Cardiac muscle cell (in vitro differentiated cells and primary cell): ENCODE measurements around the gene SOBP. TPM values are rescaled to one million over a fixed set of nuclear protein-coding genes. Genes with fewer than 3 reads are reported as not detected.

Experiments
- DNase-seq, 2 donors: peaks; one replicate each; pipeline versions ENCODE4 v3.0.0 to v3.0.0-alpha.2; 2010 to 2017; ENCODE audit warnings: low read depth in 1 of 2, low spot score in 1 of 2
- H3K27ac ChIP-seq: fragments of 200-600 bp; sonication (generic); 2 replicates; pipeline ENCODE4 v1.5.1; 2016
- H3K27me3 ChIP-seq: fragments of 200-600 bp; sonication (generic); 2 replicates; pipeline ENCODE4 v1.6.0; 2016; ENCODE audit warnings: control low read depth
- H3K36me3 ChIP-seq: fragments of 200-600 bp; sonication (generic); 2 replicates; pipeline ENCODE4 v1.5.1; 2016; ENCODE audit warnings: control low read depth
- H3K4me1 ChIP-seq: fragments of 200-600 bp; sonication (generic); 2 replicates; pipeline ENCODE4 v1.8.1; 2017; ENCODE audit warnings: low read depth, mild to moderate bottlenecking, mixed run types
- H3K4me3 ChIP-seq: fragments of 200-600 bp; sonication (generic); 2 replicates; pipeline ENCODE4 v1.5.1; 2016; ENCODE audit warnings: mild to moderate bottlenecking
- H3K9me3 ChIP-seq: fragments of 200-600 bp; sonication (generic); 2 replicates; pipeline ENCODE4 v1.5.1; 2017; ENCODE audit warnings: low read depth, mild to moderate bottlenecking, control low read depth
- polyA plus RNA-seq: library from polyadenylated mRNA; unstranded; fragments of >200 nt; fragmentation: Nextera tagmentation; extraction: Ambion mirVana; gene quantifications from 2 replicates; pipeline ENCODE4 v1.2.1, GENCODE V29; 2016
- total RNA-seq: library from RNA; depleted of rRNA; stranded (reverse); fragments of >200 nt; gene quantifications from 2 replicates; pipeline ENCODE4 v1.2.3, GENCODE V29; 2016
- TF ChIP-seq, protein P1 (sequence below): IDR thresholded peaks from 2 replicates; pipeline ENCODE4 v1.5.1; 2012; ENCODE audit warnings: low read depth, mild to moderate bottlenecking, low read length

SOBP gene
- total and polyA plus RNA-seq, 2 experiments from 2014 or later, result 27.5 to 30.8 TPM

DNA sequence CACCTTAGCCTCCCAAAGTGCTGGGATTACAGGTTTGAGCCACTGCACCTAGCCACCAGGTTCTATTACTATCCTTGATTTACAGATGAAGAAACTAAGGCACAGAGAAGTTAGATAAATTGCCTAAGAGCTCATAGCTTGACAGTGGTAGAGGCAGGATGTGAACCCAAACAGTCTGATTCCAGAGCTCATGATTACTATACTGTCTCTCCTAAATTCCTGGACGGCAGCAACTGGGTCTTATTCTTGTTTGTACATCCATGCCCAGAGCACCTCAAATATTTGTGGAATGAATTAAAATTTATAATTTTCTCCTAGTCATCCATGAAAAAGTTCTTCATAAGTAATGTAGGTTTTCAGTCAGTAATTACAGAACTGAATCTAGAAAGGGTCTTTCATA, 45.6 kb upstream of the SOBP start:
- Histone ChIP-seq H3K27me3 (no peaks in the 10 kb centered on the region), H3K27ac (no peak overlapping the region), H3K4me1 (peaks cover 34% of the 10 kb centered on the region), H3K9me3 (peaks cover 5% of the 10 kb centered on the region), H3K36me3 (no peaks in the 10 kb centered on the region), H3K4me3 (no peak overlapping the region)
- DNase-seq, result no peak
- TF ChIP-seq, protein P1, sequence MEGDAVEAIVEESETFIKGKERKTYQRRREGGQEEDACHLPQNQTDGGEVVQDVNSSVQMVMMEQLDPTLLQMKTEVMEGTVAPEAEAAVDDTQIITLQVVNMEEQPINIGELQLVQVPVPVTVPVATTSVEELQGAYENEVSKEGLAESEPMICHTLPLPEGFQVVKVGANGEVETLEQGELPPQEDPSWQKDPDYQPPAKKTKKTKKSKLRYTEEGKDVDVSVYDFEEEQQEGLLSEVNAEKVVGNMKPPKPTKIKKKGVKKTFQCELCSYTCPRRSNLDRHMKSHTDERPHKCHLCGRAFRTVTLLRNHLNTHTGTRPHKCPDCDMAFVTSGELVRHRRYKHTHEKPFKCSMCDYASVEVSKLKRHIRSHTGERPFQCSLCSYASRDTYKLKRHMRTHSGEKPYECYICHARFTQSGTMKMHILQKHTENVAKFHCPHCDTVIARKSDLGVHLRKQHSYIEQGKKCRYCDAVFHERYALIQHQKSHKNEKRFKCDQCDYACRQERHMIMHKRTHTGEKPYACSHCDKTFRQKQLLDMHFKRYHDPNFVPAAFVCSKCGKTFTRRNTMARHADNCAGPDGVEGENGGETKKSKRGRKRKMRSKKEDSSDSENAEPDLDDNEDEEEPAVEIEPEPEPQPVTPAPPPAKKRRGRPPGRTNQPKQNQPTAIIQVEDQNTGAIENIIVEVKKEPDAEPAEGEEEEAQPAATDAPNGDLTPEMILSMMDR, result no peak

DNA sequence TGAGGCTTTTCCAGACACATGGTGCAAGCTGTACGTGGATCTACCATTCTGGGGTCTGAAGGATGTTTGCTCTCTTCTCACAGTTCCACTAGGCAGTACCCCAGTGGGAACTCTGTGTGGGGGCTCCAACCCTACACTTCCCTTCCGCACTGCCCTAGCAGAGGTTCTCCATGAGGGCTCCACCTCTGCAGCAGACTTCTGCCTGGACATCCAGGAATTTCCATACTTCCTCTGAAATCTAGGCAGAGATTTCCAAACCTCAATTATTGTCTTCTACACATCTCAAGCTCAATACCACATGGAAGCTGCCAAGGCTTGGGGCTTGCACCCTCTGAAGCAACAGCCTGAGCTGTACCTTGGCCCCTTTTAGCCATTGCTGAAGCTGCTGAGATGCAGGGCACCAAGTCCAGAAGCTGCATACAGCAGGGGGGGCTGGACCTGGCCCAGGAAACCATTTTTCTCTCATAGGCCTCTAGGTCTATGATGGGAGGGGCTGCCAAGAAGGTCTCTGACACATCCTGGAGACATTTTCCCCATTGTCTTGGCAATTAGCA, 42.2 kb upstream of the SOBP start:
- no peaks in the 10 kb centered on the region for H3K36me3 ChIP-seq
- H3K27me3 ChIP-seq, result no peaks in the 10 kb centered on the region
- DNase-seq, result no peak
- no peak overlapping the region for H3K4me3 ChIP-seq
- peaks cover 5% of the 10 kb centered on the region for H3K9me3 ChIP-seq
- TF ChIP-seq, protein P1, result no peak
- peaks cover 9% of the 10 kb centered on the region for H3K4me1 ChIP-seq
- H3K27ac ChIP-seq, result no peak overlapping the region

DNA sequence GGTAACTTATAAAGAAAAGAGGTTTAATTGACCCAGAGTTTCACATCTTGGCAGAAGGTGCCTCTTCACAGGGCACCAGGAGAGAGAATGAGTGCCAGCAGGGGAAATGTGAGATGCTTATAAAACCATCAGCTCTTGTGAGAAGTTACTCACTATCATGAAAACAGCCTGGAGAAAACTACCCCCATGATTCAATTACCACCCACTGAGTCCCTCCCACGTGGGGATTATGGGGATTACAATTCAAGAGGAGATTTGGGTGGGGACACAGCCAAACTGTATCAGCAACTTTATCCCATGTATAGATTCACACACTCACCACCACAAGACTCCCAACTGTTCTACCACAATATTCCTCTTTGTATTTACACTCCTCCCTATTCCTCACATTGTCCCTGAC, 41.1 kb upstream of the SOBP start:
- Histone ChIP-seq H3K36me3 (no peaks in the 10 kb centered on the region), H3K27me3 (no peaks in the 10 kb centered on the region), H3K9me3 (peaks cover 5% of the 10 kb centered on the region), H3K4me3 (no peak overlapping the region), H3K4me1 (no peaks in the 10 kb centered on the region), H3K27ac (no peak overlapping the region)
- no peak for DNase-seq
- TF ChIP-seq, protein P1, result no peak

DNA sequence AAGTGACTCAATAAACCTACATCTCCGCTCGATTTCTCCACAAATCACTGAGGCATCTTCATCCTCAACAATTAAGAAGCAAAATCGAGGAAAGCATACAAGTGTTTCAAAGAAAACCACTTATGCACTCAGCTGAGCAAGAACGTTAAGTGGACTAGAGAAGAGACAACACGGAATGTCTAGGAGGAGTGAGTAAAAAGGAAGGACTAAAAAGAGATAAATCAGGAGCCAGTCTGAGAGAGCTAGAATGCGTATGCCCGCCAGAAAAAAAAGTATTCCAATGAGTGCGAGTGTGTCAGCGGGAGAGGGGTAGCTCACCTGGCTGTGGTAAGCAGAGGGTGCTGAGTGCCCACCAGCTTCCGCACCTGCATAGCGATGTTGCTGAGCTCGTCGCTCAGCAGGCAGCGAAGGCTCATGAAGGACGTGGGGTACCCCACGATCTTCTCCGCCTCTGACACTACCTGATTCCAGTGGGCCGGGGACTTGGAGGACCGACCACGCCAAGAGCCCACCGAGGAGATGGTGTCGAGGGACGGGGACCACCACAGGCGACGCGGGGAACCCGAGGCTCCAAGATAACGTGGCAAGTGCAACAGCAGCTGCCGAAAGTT, 31.1 kb upstream of the SOBP start:
- TF ChIP-seq, protein P1, result no peak
- H3K27me3 ChIP-seq, result no peaks in the 10 kb centered on the region
- peak overlapping the region; percentile 95 for H3K4me3 ChIP-seq
- peak; percentile 26 to 39 for DNase-seq
- no peaks in the 10 kb centered on the region for H3K36me3 ChIP-seq
- peaks cover 18% of the 10 kb centered on the region for H3K4me1 ChIP-seq
- peak overlapping the region; percentile 84 for H3K27ac ChIP-seq
- H3K9me3 ChIP-seq, result no peaks in the 10 kb centered on the region

DNA sequence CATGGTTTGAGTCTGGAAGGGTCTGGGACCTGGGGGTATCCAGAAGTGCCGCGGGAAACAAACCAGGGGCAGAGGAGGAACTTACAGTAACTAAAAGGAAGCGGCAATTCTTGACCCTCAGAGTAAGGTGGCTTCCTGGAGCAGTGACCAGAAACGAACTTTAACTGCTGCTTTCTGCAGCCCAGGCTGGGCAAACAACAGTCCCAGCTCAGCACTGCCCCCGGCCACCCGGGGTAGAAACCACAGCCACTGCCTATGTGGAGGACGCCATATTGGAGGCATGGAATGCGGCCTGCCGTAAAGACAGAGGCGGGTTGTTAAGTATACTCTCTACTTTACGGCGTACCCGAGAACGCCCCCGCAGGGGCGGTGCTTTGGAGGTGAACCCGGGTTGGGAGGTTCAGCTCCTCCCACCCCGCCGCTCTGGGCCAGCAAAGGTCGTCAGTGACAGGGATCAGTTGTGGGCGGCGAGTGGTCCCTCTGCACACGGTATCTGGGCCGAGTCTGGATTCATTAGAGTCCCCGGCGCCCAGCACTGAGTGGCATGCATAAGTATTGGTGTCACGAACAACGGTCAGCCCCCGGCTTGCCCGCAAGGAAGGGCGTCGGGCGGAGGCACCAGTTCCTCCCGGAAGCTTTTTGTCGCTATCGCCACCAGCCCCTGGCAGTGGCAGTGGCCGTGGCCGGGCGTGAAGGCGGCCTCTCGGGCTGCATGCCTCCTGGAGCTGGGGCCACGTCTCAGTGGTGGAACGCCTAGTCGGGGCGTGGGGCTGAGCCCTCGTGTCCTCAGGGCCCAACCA, 30.4 kb upstream of the SOBP start, which contains the start of gene PDSS2:
Gene PDSS2, minus strand, starts transcription at position 282 of the 800 bp plus-strand sequence. Its CDS starts 279 bp downstream, at position 3.
- TF ChIP-seq, protein P1, result peak; percentile 57
- peak; percentile 97 to 98 for DNase-seq
- Histone ChIP-seq H3K36me3 (no peaks in the 10 kb centered on the region), H3K4me1 (peaks cover 18% of the 10 kb centered on the region), H3K27ac (peak within 1 kb of the TSS; percentile 84), H3K27me3 (no peaks in the 10 kb centered on the region), H3K4me3 (peak within 1 kb of the TSS; percentile 95), H3K9me3 (no peaks in the 10 kb centered on the region)
